TTC549 (cell line): ENCODE measurements around the gene NEK6.

Experiments
- FAIRE-seq: peaks from 2 replicates; lab custom pipeline; 2012; peaks lifted over from hg19 to GRCh38; lab: Jason Lieb, UNC

NEK6 gene

GRCh38 chr9:124355039-124355940 lies 97.5 kb downstream of the NEK6 start:
- no peak for FAIRE-seq

DNA sequence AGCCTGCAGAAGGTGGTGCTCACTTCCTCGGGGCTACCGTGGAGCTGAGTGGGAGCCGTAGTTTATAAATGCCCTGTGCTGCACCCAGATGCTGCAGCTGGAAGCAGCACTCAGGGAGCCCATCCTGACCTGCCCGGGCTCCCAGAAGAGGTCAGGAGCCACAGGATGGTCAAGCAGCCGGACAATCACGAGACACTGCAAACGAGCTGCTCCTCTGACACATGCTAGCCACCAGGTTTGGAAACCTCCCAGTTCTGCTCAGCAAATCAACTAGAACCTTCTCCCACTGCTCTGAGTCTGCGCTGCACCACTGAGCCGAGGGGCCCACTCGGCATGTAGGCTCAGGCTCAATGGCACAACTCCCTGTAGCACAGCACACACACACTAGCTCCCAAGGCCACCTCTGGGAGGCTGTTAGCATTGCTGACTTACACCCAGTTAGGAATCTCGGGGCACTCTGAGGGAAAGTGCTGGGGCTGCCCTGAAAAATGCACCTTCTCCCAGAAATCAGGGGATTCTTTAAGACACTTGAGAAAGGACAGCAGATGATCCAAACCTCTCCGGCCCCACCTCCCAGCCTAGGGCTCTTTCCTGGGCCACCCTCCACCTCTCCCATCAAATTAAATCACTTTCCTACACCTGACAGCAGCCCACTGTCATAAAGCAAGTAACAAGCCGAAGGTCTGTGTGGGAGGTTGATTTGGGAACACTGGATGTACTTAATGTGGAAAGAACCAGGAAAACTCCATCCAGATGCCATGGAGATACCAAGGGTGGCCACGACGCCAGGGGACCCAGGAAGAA lies 98.4 kb downstream of the NEK6 start:
- no peak for FAIRE-seq

DNA sequence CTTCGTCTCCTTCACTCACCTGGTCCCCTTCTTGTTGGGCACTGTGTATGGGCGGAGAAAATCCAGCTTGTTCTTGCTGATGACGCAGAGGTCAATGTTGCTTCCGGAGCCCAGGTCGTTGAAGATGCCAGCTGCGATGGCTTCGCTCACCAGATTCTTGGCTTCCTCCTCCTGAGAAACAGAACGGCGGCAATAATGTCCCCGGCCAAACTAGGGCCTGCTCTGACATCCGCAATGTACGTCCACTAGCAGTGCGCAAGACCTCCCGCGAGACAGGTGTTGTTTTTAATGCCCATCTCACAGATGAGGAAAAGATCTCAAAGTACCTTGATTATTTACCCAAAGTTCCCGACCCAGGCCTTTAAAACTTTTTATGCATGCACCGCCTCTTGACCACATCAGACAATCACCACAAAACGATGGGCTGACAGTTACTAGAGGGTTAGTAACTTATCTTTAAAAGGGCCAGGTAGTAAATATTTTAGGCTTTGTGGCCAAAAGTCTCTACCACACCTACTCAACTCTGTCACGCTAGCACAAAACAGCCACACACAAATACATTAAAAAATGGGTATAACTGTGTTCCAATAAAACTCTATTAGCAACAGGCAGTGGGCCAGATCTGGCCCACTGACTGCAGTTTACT lies 99.1 kb downstream of the NEK6 start:
- FAIRE-seq = no peak

- no peak for FAIRE-seq
These were observed 100.1 kb downstream of the NEK6 start for GRCh38 chr9:124357721-124358361.

- no peak for FAIRE-seq
These were observed 100.9 kb downstream of the NEK6 start for GRCh38 chr9:124358631-124359030.

DNA sequence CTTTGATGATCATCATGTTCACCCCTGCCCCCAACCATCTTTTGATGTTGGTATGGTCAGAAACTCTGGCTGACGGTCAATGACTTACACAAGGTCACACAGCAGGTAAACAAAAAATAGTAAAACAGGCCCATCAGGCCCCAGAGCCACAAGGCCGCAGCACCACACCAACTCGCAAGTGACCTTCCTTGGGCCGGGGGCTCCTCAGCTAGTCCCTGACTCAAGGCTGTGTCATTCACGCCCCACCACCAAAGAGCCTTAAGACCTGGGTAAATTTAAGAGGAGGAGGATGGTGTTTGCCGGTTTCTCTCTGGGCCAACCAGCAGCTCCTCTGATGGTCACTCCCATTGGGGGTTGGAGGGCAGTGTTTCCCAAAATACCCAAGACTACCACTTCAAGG lies 101.7 kb downstream of the NEK6 start:
- FAIRE-seq = no peak

DNA sequence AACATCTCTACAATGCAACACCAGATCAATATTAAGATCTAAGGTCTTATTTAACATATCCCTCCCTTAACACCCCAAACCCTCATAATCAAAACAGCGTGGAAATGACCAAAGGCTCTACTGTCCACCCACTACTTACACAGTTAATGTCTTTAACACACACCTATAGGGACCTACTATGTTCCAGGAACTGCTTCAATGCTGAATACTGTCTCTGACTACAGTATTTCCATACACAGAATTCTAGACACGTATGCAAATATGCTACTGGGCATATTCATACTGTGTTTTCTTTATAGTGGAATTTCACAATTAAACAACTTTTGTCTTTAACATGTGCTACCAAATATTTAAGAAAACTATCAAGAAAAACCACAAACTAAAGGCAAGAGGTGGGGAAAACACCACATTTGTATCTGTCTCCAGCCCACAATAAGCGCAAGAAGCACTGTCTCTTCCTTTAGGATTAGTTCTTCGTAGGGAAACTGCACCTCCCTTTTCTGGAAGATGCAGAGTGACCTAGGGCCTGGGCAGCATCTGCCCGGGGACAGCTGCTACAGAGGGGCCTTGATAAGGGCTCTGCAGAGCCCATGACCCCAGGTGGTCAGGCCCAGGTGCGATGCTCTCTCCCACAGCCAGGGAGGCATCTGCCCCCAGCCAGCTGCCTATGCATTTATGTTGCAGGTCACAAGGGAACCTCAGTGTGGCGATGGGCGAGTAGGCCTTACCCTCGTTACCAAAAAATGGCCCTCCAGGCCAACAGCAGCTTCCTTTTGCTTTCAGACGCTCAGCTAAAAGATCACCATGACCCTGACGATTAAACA lies 102.3 kb downstream of the NEK6 start:
- no peak for FAIRE-seq

- no peak for FAIRE-seq
These were observed 103.4 kb downstream of the NEK6 start for GRCh38 chr9:124361128-124361527.

GRCh38 chr9:124363326-124364096 lies 105.8 kb downstream of the NEK6 start:
- no peak for FAIRE-seq

GRCh38 chr9:124364141-124364540 lies 106.4 kb downstream of the NEK6 start:
- no peak for FAIRE-seq

- FAIRE-seq = no peak
These were observed 107.3 kb downstream of the NEK6 start for GRCh38 chr9:124365036-124365435.

GRCh38 chr9:124366476-124367220 lies 108.9 kb downstream of the NEK6 start:
- FAIRE-seq = no peak

DNA sequence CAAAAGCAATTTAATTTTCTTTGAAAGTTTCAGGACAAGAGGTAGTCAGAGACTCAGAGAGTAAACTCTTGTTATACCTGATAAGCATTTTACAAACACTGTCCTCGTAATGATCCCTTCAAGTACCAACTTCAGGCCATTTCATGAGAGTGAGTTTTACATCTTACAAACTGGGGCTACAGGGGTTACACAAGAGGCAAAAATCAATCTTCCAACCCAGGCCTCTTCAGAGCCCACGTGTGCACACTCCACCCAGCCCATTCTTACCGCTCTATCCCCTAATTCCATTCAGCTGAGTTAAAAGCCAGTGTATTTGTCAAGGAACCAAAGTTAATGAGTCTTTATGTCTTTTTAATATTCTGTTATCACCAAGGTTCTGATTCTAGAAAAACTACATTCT lies 110.9 kb downstream of the NEK6 start:
- FAIRE-seq = no peak

DNA sequence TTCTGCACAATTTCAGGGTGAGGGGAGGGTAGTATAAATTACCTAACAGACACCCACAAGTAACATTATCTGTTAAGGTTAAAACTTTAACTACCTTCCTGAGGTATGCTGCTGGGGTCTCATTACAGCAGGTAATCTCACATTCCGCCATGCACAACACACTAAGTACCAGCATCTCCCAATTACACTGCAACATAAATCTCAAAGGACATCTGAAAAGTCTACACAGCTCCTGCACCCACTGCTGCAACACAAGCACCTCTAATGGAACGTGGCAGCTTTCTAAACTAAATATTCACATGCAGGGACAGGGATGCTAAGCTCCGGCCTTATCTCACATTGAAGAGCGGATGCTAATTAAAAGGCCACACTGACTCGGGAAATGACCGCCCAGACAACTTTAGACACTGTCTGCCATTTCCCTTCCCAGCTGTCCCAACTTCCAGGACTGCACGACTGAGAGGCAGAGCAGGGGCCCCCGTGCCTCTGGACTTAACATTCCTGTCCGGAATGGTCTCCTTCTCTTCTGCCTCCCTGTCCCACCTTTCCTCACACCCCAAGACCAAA lies 111.6 kb downstream of the NEK6 start:
- FAIRE-seq = no peak

DNA sequence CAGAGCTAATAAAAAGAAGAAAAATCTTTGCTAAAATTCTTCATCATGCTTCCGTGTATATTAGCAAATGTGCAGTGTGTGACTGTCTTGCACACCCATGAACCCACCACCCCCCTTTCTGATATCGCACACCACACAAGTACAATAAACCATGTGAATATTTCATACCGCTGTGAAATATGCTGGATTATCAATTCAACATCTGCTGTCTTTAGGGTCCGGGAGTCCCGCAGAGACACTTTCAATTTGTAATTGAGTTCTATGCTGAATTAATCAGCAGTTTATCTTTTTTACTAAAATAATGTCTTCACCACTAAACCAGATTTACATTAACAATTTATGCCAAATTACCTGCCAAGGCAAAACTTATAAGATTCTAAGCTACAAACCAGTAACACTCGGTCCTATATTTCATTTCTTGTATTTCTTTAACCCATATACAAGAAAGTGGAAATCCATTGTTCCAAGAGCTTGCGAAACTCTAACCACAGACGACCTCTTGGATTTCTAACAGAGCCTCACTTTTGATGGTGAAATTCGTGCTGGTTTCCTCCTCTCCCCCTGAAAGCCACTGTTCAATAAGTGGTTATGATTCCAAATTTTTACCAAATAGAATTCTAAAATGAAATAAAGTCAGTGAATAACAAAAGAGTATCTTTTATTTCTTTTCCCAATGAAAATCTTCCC lies 113.3 kb downstream of the NEK6 start:
- no peak for FAIRE-seq

DNA sequence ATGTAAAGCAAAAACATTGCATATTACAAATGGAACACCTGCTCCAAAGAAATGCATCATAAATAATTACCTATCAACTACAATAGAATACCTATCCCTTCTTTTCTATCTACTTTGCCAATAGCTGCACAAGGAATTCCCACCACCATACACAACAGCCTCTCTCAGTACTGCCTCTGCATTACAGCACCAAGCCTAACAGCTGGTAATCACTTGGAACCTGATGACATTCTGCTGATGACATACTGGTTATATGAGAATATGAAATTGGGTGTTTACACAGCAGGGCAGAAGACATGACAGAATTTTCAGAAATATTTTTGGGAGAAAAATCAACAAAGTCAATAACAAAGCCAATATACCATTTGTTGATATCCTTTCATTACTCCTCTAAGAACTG lies 114.3 kb downstream of the NEK6 start:
- FAIRE-seq = no peak

GRCh38 chr9:124373386-124373785 lies 115.6 kb downstream of the NEK6 start:
- no peak for FAIRE-seq

- no peak for FAIRE-seq
These were observed 116.1 kb downstream of the NEK6 start for GRCh38 chr9:124373851-124374250.

DNA sequence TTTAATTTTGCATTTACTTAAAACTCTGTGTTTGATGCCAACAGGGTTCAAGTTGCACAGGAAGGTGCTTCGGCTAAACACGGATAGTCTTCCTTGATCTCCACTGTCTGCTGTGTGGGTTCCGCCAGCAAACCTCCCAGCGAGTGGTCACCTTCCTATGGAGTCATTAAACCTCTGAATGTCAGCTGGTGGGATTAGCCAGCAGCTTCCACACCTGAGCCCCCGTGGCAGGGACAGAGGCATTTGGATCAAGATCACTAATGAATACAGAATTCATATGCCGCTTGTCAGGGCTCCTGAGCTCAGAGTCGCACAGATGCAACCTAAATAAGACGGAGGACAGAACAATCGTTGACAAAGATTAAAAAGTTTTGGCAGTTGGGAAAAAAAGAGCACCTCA lies 118.0 kb downstream of the NEK6 start:
- no peak for FAIRE-seq
